Head of caudate nucleus (tissue), 42 donors: ENCODE results near the gene TRPC5OS.
A peak's percentile ranks its signal among the peaks of the same experiment; 100 is the strongest.

ENCODE experiments used
- DNase-seq, 42 donors: peaks; one replicate each; pipeline versions ENCODE4 v3.0.0 to v3.0.0-alpha.2; 2020 to 2021; ENCODE audit warnings: mixed read lengths in 7 of 42
- intact Hi-C: fragments of 100-400 bp; cut with DNase I; formaldehyde crosslinking; loops from one replicate; pipeline ENCODE4 v1.15.0; 2022

TRPC5OS gene

GRCh38 chrX:111875881-111876280 is at the start of gene TRPC5OS:
Gene TRPC5OS, plus strand, starts transcription at chrX:111876181. Its CDS starts 25,669 bp downstream, at chrX:111901850.
- intact Hi-C loops = no loop called here
- DNase-seq = no peak

GRCh38 chrX:111829345-111829744 is 46.6 kb upstream of the TRPC5OS start:
- no peak for DNase-seq
- intact Hi-C loops = no loop called here

GRCh38 chrX:111830571-111830970 is 45.4 kb upstream of the TRPC5OS start:
- DNase-seq = no peak
- intact Hi-C loops = no loop called here

GRCh38 chrX:111831343-111831742 is 44.6 kb upstream of the TRPC5OS start:
- intact Hi-C loops = no loop called here
- DNase-seq = peak in 4 of 42 donors; percentile 3 to 33 (median 5)

GRCh38 chrX:111837197-111837596 is 38.8 kb upstream of the TRPC5OS start:
- intact Hi-C loops = no loop called here
- DNase-seq = peak in 3 of 42 donors; percentile 7 to 32 (median 11)

- intact Hi-C loops = no loop called here
- DNase-seq = no peak
Measured at GRCh38 chrX:111847491-111848133, 28.4 kb upstream of the TRPC5OS start.

- intact Hi-C loops = no loop called here
- no peak for DNase-seq
Measured at GRCh38 chrX:111848541-111848940, 27.4 kb upstream of the TRPC5OS start.

- intact Hi-C loops = no loop called here
- no peak for DNase-seq
Measured at GRCh38 chrX:111850975-111851374, 25.0 kb upstream of the TRPC5OS start.

- intact Hi-C loops = no loop called here
Measured at GRCh38 chrX:111854556-111855490, 21.2 kb upstream of the TRPC5OS start.

GRCh38 chrX:111857534-111858060 is 18.4 kb upstream of the TRPC5OS start:
- no peak for DNase-seq
- intact Hi-C loops = no loop called here

More at GRCh38 chrX:111854556-111855490, 21.2 kb upstream of the TRPC5OS start:
- no peak for DNase-seq

- intact Hi-C loops = no loop called here
- no peak for DNase-seq
Measured at GRCh38 chrX:111861605-111862004, 14.4 kb upstream of the TRPC5OS start.

GRCh38 chrX:111867236-111867635 is 8.7 kb upstream of the TRPC5OS start:
- intact Hi-C loops = loop anchor here (5.0 kb wide), 1 partner anchor 775 kb away; no protein-coding TSS in a partner anchor
- DNase-seq = no peak

- peak in 1 of 42 donors; percentile 0 for DNase-seq
- intact Hi-C loops = loop anchor here (5.0 kb wide), 1 partner anchor 773 kb away; no protein-coding TSS in a partner anchor
Measured at GRCh38 chrX:111868726-111869638, 7.0 kb upstream of the TRPC5OS start.

GRCh38 chrX:111869639-111870034 is 6.3 kb upstream of the TRPC5OS start:
- intact Hi-C loops = loop anchor here (5.0 kb wide), 1 partner anchor 773 kb away; no protein-coding TSS in a partner anchor
- peak in 32 of 42 donors; percentile 3 to 65 (median 28) for DNase-seq

- intact Hi-C loops = no loop called here
- DNase-seq = no peak
Measured at GRCh38 chrX:111874241-111874640, 1.7 kb upstream of the TRPC5OS start.

GRCh38 chrX:111876646-111877045 is 665 bp downstream of the TRPC5OS start:
- intact Hi-C loops = no loop called here
- no peak for DNase-seq

GRCh38 chrX:111877681-111878080 is 1.7 kb downstream of the TRPC5OS start:
- intact Hi-C loops = no loop called here
- DNase-seq = no peak

GRCh38 chrX:111880735-111881134 is 4.8 kb downstream of the TRPC5OS start:
- DNase-seq = no peak
- intact Hi-C loops = no loop called here

GRCh38 chrX:111881715-111882114 is 5.7 kb downstream of the TRPC5OS start:
- no peak for DNase-seq
- intact Hi-C loops = no loop called here
